A549 treated with Hydrocortisone at 1 μM for 4 hours (cell line): Measurements from ENCODE around the gene MATCAP1. TPM values are rescaled to one million over a fixed set of nuclear protein-coding genes. Genes with fewer than 3 reads are reported as not detected.

ENCODE experiments used
- total RNA-seq: library from RNA; stranded (reverse); fragments of 200-300 nt; extraction: Qiagen RNA extraction; gene quantifications from 5 replicates; pipeline ENCODE4 v1.2.3, GENCODE V29; 2022

The MATCAP1 gene
- 5.5 to 9.0 TPM (median 6.2 TPM) in 5 replicates for total RNA-seq

DNA sequence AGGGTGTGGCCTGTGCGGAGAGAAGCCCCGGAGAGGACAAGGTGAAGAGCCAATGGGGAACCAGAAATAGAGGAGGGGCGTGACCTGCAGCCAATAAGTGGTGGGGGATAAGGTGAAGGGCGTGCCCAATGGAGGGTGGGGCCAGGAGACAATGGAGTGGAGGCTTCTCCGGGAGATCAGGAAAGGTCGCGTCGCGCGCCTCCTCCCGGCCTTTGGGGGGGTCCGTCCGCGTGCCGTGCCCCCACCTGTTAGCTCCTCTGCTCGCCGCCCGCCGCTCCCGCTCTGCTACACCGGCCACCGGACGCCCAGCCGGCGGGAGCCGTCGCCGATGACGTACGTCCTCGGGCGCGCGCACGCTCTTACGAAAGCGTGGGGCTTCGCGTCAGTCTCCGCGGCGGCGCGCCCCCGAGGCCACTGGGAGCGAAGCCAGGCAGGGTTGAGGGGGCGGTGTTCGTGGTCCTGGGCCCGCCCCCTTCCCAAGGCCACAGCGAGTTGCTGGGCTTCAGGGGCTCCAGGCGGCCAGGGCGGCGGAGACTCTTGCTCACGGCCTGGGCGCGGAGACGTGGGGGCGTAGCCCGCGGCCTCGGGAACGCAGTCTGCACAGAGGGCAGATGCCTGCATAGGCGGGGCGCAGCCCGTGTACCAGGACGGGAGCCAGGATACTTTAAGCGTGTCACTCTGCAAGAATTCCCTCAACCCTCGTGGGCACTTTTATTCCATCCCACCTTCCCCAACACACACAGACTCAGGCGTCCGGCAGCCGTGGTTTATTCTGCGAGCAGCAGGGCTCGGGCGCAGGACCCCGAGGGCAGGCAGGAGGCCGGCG is at the start of gene MATCAP1:
Gene MATCAP1 (minus strand): TSS at position 337 of the 826 bp plus-strand sequence. CDS start 3,353 bp downstream, outside the sequence.

DNA sequence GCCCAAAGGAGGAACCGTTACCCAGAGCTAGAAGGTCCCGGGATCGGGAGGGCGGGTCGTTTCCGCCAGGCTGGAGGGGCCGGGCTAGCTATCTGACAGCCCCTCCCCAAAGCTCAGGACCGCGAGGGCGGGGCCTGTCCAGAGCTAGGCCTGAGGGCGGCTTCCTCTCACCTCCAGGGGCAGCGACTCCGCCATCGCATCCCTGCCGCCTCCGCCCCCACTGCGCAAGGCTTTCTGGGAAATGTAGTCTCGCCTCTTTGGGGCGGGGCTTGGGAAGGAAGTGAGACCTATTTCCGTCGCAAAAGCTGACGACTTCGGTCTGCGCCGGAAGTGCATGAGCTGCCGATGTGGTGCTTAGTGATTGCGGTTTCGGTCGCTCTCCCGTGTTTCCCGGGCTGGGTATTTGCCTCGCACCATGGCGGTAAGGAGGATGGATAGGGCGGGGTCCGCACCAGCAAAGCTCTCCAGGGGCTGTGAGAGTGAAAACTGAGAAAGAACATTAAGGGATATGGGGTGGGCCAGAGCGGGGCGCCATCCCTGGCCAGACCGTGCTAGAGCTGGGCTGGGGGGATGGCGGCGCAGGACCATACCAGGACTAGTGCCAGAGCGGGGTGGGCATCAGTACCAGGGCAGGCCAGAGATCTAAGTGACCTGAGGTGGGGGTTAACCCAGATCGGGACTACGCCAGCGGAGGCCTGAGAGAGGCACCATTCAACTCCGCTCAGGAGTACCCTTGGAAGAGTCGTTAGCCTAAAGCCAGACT is 43.2 kb upstream of the MATCAP1 start, which contains the start of gene TMEM208:
Gene TMEM208 (plus strand): TSS at position 327 of the 763 bp plus-strand sequence. CDS start 89 bp downstream, at position 416.

DNA sequence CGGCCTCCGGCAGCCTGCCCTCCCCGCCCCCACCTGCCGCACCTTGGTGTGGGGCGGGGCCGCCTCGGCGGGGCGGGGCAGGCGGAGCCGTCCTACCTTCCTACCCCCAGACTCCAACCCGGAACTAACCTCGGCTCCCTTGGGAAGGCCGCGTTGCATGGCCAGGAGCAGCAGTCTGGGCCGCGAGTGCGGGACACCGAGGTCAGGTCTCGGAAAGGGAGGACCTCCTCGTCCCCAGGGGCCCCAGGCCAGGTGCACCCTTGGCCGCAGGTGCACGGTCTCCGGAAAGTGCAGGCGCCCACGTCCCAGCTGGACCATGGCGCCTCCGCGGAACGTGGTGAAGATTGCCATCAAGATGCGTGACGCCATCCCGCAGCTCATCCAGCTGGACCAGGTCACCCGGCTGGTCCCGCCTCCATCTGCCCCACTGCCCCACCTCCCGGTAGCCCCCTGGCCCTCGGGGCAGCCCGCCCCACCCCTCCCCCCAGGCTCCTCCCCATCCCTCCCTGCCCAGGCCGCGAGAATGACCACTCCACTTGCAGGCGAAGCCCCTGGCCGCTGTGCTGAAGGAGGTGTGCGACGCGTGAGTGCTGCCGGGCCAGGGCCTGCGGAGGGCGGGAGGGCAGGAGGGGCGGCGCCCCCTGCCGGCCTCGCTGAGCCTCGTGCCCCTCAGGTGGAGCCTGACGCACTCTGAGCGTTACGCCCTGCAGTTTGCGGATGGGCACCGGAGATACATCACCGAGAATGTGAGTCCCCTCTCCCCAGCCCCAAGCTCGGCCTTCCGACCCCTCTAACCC is 15.4 kb upstream of the MATCAP1 start, which contains the start of gene ELMO3:
Gene ELMO3 (plus strand): TSS at position 121 of the 797 bp plus-strand sequence. CDS start 196 bp downstream, at position 317.

DNA sequence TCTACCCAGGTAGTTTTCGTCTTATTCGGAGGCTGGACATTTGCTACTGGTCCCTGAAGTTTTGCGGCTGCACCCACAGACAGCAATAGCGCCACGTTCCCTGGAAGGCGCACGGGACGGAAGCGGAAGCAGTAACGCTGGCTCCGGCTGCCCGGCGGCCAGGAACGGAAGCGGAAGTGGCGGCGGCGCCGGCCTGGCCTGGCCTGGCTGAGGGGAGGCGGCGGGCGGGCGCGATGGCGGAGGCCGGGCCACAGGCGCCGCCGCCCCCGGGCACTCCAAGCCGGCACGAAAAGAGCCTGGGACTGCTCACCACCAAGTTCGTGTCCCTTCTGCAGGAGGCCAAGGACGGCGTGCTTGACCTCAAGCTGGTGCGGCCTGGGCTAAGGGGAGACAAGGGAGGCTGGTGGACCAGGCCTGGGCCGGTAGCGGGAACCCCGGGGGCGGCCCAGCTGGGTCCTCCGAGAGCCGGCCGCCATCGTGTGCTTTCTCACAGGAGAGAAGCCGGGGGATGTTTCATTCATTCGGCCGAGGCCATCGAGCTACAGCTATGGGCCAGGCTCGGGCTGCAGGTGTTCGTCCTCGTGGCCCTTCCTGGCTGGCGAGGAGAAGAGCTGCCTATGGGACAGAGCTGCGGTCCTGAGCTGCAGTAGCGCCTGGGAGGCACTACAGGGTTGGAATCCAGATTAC is 8.4 kb upstream of the MATCAP1 start, which contains the start of gene E2F4:
Gene E2F4 (plus strand): TSS at position 161 of the 687 bp plus-strand sequence. CDS start 73 bp downstream, at position 234.

DNA sequence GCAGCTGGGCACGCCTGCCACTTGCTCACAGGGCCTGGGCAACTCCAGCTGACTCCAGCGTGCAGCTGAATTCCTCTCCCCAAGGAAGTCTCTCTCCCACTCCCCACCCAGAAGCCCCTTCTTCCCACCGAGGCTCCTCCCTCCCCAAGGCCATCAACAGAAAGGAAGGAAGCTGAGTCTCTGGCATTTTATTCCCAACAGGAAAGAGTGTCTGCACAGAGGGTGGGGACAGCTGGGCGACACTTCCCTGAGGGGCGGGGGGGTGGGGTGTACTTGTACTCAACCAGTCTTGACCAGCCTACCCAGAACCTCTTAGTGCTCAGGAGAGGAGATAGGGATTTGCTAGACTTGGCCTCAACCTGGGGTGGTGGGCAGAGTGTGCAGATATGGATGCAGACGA is 6.3 kb upstream of the MATCAP1 start, which contains the start of gene EXOC3L1:
Gene EXOC3L1 (minus strand): TSS at position 96 of the 400 bp plus-strand sequence. CDS start 460 bp downstream, outside the sequence.

DNA sequence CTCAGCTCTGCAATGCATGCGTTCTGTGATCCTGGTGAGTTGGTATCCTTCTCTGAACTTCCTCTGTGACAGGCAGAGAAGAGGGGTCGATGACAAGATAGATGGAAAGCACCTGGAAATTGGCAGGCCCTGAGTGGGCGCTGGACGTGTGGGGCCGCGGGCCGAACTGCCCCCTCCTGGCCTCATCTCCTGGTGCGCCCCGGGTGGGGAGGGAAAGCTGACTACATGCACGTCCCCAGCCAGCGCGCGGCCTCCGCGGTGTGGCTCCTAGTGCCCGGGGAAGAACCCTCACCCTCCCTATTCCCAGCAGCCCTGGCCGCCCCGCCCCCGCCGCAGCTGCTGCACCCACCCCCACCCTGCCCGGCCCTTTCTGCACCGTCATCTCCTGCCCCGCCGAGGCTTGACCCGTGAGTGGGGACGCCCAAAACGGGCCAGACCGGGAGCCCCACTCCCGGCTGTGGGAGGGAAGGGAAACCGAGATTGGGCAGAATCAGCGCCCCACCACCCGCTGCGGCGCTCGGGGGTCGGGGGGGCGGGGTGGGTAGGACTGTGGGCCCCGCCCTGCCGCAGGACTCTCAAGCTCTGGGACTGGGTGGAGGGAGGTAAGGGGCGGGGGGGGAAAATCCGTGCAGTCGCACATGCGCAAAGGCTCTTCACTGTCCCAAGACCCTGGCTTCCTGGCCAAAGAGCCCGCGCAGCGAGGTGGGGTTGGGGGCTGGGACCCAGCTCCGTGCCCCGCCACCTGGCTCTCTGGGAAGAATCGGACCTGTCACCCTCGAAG is 13.4 kb downstream of the MATCAP1 start, which contains the start of gene NOL3:
Gene NOL3 (plus strand): TSS at position 371 of the 781 bp plus-strand sequence.

DNA sequence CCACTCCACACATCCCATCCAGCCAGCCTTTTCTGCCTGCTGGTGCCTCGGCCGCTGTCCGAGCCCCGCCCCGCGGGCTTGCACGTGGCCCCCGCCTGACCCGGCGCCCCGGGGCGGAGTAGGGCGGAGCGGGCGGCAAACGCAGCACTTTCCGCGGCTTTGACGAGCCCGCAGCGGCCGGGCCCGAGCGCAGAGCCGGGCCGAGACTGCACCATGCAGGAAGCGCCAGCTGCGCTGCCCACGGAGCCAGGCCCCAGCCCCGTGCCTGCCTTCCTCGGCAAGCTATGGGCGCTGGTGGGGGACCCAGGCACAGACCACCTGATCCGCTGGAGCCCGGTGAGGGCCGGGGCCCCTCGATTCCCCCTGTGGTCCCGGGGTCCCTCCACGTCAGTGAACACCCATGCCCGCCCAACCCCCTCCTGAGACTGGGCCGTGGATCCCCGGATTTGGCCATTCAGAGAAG is 19.1 kb downstream of the MATCAP1 start, which contains the start of gene HSF4:
Gene HSF4 (plus strand): TSS at position 147 of the 463 bp plus-strand sequence. CDS start 67 bp downstream, at position 214.

DNA sequence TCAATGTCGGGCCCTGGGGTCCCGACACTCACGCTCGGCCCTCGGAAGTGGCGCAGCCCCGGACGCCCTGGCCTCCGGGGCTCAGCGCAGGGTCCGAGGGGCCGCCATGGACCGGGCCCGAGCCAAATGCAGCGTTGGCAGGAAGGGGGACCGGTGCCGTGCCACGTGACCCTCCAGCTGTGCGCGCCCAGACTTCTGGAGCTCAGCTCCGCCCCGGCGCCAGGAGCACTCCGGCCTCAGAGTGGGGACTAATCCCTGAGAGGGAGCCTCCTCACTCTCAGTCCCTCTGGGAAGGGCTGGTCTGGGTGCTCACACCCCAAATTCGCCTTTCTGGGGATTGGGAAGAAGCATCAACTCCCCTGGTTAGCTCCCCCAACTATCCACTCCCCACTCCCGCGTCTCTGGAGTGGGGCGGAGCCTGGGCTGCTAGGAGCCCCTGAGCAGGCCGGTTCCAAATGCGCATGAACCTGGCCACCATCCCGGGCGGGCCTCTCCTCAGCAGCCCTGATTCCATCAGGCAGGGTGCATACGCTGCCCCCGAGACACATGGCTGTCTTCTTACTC is 32.8 kb downstream of the MATCAP1 start, which contains the start of gene B3GNT9:
Gene B3GNT9 (minus strand): TSS at position 166 of the 564 bp plus-strand sequence. CDS start 513 bp downstream, outside the sequence.

Other genes starting within 250 kb of the MATCAP1 start
- gene CIAO2B, start 249.6 kb downstream of the MATCAP1 start, total RNA-seq, result 127 to 194 TPM (median 183 TPM) in 5 replicates
- gene CES2, start 248.4 kb downstream of the MATCAP1 start, total RNA-seq, result 32.6 to 40.2 TPM (median 35.1 TPM) in 5 replicates
- 2.0 to 2.5 TPM (median 2.5 TPM) in 5 replicates for gene CES3, start 222.7 kb downstream of the MATCAP1 start, total RNA-seq
- gene CES4A, start 195.4 kb downstream of the MATCAP1 start, total RNA-seq, result 3.4 to 4.1 TPM (median 3.7 TPM) in 5 replicates
- gene CBFB, start 154.8 kb downstream of the MATCAP1 start, total RNA-seq, result 49.9 to 68.7 TPM (median 52.8 TPM) in 5 replicates
- gene PHAF1, start 74.0 kb downstream of the MATCAP1 start, total RNA-seq, result 24.9 to 28.4 TPM (median 25.6 TPM) in 5 replicates
- 7.0 to 9.5 TPM (median 8.9 TPM) in 5 replicates for gene B3GNT9, start 33.0 kb downstream of the MATCAP1 start, total RNA-seq
- gene TRADD, start 24.1 kb downstream of the MATCAP1 start, total RNA-seq, result 15.1 to 22.9 TPM (median 21.6 TPM) in 5 replicates
- 6.3 to 9.6 TPM (median 8.4 TPM) in 5 replicates for gene FBXL8, start 24.0 kb downstream of the MATCAP1 start, total RNA-seq
- gene HSF4, start 19.2 kb downstream of the MATCAP1 start, total RNA-seq, result 13.1 to 17.8 TPM (median 14.8 TPM) in 5 replicates
- gene NOL3, start 13.4 kb downstream of the MATCAP1 start, total RNA-seq, result 80.2 to 102 TPM (median 97.0 TPM) in 5 replicates
- 0.06 to 0.25 TPM (median 0.17 TPM) in 5 replicates for gene EXOC3L1, start 6.2 kb upstream of the MATCAP1 start, total RNA-seq
- gene E2F4, start 8.2 kb upstream of the MATCAP1 start, total RNA-seq, result 92.3 to 103 TPM (median 99.1 TPM) in 5 replicates
- gene ELMO3, start 15.2 kb upstream of the MATCAP1 start, total RNA-seq, result 0.76 to 1.3 TPM (median 1.2 TPM) in 5 replicates
- gene TMEM208, start 43.2 kb upstream of the MATCAP1 start, total RNA-seq, result 84.1 to 104 TPM (median 91.8 TPM) in 5 replicates
- 41.9 to 59.6 TPM (median 54.0 TPM) in 5 replicates for gene FHOD1, start 63.5 kb upstream of the MATCAP1 start, total RNA-seq
- 1.2 to 1.9 TPM (median 1.5 TPM) in 5 replicates for gene SLC9A5, start 65.0 kb upstream of the MATCAP1 start, total RNA-seq
- gene PLEKHG4, start 95.6 kb upstream of the MATCAP1 start, total RNA-seq, result 12.7 to 16.0 TPM (median 15.3 TPM) in 5 replicates
- 0.21 to 0.53 TPM (median 0.39 TPM) in 5 replicates for gene KCTD19, start 142.8 kb upstream of the MATCAP1 start, total RNA-seq
- gene LRRC36, start 142.9 kb upstream of the MATCAP1 start, total RNA-seq, result 0.06 to 0.17 TPM in 2 of 5 replicates, not detected in the others
- 9.5 to 13.9 TPM (median 13.7 TPM) in 5 replicates for gene TPPP3, start 209.5 kb upstream of the MATCAP1 start, total RNA-seq
- 5.4 to 6.9 TPM (median 6.8 TPM) in 5 replicates for gene ZDHHC1, start 232.5 kb upstream of the MATCAP1 start, total RNA-seq
- 2.0 to 2.3 TPM (median 2.2 TPM) in 5 replicates for gene HSD11B2, start 247.2 kb upstream of the MATCAP1 start, total RNA-seq